ENCODE results near the gene SMARCC1.

GRCh38 chr3:47643092-47643491, 138.6 kb downstream of the SMARCC1 start:
- TF ChIP-seq CTCF (IDR thresholded peaks at IDR 0.05; ENCODE audit: low read length) (no peak), EZH2 (optimal IDR thresholded peaks at IDR 0.05; ENCODE audit: low read depth, low read length) (no peak), EZH2phosphoT487 (IDR thresholded peaks at IDR 0.05; ENCODE audit: low read length) (no peak)
